HG03139 (cell line): Measurements from ENCODE around the gene OTUB1.
"Not testable (repeated sequence)": the region's sequence is repeated elsewhere in the genome, so short reads cannot be mapped to it uniquely, and the experiment has no call there.

ENCODE experiments used
- ATAC-seq: cut with Tn5 transposase; IDR thresholded peaks from one replicate; pipeline ENCODE4 v1.9.1; 2021; ENCODE audit not compliant: unreplicated experiment

OTUB1 gene

DNA sequence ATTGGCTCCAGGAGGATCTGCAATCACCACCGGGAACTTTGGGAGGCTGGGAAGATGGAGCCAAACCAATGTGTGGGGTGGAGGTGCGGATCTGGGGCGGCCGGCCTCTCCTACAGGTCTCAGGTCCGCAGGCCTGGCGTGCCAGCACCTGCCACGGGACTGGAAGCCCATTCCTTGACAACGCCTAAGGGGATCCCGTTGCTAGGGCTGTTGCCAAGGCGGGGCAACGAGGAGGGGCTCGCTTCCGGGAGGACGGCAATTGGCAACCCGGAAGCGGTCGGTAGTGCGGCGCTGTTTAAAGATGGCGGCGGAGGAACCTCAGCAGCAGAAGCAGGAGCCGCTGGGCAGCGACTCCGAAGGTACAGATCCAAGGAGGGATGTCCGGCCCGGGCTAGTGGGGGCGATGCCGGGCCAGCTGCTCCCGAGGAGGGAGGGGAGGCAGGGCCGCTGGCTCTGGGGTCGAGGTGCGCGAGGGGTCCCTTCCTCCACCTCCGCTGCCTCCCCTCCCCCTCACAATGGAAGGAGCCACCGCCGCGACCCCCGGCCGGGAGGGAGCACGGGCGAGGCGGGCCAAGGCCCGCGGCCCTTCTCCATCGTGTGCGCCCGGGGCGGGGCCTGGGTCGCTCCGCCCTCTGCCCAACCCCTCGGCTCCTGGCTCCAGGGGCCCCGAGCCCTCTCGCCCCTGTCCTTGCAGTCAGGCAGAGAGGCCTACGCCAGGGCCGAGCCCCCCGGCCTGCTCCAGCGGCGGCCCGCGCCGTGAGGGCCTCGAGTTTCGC lies at the start of gene OTUB1:
Gene OTUB1, plus strand, starts transcription at position 283 of the 776 bp plus-strand sequence. Its CDS starts 19 bp downstream, at position 302.
- ATAC-seq, result peak; percentile 87

GRCh38 chr11:63937713-63938478 lies 48.3 kb upstream of the OTUB1 start:
- peak; percentile 11 for ATAC-seq

GRCh38 chr11:63938479-63939396 lies 47.5 kb upstream of the OTUB1 start, which contains the start of gene NAA40:
NAA40 (plus strand) TSS chr11:63939002; CDS start chr11:63939097, 95 bp downstream.
- peak; percentile 90 for ATAC-seq

DNA sequence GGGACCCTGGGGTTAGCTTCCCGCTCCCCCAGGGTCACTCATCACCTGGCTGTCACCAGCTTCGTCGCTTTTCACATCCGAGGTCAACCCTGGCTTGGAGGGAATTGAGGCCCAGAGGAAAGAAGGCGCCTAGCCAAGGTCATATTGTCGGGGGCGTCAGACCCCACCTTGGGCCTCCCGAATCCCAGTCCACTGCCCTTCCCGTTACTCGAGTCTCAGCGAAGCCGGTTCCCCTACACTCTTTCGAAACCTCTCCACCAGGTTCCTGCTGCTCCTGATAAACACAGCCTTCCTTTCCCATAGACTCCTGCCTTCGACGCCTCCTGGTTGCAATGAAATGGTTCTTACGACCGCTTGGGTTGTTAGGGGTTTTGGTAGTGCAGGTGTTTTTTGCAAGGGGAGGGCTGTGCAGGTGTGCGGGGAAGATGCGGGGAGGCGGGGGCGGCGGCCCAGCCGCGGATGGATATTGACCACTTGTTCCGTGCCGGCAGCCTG lies 46.8 kb upstream of the OTUB1 start:
- ATAC-seq, result no peak

DNA sequence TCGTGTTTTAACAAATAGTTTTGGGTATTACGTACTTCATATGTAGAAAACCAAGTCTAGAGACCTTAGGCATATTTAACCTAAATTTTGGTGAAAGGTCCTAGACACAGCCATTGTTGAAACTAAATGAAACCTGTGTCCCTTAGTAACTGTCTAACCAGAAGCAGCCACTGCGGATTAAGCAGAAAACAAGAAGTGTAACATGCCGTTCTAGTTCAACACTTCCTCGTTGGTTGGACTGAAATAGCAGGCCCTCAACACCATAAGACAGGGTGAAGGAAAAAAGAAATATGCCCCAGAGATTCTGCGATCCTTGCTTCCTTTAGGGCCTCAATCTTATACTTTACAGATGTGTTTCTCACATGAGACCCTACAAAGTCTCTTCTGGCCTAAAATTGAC lies 45.5 kb upstream of the OTUB1 start:
- ATAC-seq, result no peak

DNA sequence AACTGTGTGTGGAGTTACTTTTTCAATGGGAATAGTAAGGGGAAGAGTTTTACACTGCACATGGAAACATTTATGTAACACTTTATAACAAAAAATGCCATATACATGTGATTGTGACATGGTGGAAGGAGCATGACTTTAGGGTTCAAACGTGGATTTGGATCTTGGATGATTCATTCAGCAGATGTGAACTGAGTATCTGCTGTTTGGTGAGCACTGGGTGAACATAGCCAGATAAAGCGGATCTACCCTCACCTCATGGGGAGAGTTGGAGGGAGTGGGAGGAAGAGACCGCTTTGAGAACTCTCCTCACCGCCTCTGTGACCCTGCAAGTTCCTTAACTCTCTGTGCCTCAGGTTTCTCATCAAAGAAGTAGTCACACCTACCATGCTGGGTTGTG lies 44.3 kb upstream of the OTUB1 start:
- ATAC-seq, result no peak

- ATAC-seq, result no peak
These were observed 43.4 kb upstream of the OTUB1 start for GRCh38 chr11:63942803-63943202.

DNA sequence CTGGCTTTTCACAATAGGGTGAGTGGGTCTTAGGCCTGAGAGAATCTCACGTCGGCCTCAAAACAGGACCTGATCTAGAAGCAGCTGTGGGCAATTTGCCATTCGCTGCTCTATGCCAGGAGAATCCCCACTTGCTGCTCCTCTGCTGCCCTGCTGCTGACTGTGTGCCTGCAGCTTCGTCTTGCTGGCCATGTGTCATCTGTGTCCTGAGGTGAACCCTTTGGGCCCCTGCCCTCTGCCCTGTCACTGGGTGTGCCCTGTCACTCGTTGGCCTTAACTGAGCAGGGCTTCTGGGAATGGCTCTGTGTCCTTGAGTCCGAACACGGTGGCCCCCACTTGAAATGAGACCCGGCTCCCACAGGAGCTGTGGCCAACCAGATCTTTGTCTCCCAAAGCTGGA lies 41.3 kb upstream of the OTUB1 start:
- ATAC-seq, result no peak

DNA sequence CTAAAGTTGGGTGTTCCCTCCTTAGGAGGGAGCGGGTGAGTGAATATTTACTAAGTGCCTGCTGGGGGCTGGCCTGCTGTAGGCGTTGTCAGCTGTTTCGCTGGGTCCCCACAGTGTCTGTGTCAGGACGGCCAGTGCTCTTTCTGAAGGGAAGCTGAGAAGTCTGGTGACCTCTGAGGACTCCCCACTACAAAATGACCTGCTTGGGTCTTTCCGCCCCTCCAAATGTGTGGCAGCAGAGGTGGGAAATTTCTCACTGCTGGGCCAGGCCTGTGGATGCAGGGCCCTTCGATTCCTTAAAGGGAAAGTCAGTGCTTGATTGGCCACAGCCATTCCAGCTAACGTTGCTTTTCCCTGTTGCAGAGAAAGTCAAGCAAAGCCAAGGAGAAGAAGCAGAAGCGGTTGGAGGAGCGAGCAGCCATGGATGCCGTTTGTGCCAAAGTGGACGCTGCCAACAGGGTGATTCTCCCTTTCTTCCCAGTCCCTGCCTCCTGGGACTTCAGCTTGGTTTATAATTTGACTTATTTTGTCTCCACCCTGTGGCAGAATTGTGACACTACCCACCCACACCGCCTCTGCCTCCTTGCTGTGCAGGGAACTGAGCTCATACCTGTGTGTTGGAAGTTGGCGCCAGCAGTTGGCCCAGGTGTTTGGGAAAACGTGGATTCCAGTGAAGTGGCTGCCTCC lies 40.6 kb upstream of the OTUB1 start:
- ATAC-seq, result no peak

- no peak for ATAC-seq
These were observed 34.3 kb upstream of the OTUB1 start for GRCh38 chr11:63951779-63952536.

GRCh38 chr11:63952570-63952969 lies 33.7 kb upstream of the OTUB1 start:
- ATAC-seq, result no peak

DNA sequence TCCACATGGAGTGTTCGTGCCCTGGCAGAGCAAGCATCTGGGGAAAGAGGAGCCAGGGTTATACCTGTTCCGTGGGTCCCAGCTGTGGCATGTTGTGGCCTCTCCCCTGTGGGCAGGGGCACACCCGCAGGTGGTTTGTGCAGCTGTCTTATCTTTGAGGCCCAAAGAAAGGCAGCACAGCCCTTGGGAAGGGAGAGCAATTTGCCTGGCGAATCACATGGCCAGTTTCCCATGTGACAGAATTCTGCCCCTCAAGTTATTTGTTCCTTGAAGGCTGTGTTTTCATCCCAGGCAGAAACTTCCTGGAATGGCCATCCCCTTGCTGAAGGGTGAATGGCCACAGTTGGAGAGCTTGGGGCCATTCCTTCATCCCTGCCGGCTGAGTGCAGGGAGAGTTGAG lies 28.2 kb upstream of the OTUB1 start:
- no peak for ATAC-seq

DNA sequence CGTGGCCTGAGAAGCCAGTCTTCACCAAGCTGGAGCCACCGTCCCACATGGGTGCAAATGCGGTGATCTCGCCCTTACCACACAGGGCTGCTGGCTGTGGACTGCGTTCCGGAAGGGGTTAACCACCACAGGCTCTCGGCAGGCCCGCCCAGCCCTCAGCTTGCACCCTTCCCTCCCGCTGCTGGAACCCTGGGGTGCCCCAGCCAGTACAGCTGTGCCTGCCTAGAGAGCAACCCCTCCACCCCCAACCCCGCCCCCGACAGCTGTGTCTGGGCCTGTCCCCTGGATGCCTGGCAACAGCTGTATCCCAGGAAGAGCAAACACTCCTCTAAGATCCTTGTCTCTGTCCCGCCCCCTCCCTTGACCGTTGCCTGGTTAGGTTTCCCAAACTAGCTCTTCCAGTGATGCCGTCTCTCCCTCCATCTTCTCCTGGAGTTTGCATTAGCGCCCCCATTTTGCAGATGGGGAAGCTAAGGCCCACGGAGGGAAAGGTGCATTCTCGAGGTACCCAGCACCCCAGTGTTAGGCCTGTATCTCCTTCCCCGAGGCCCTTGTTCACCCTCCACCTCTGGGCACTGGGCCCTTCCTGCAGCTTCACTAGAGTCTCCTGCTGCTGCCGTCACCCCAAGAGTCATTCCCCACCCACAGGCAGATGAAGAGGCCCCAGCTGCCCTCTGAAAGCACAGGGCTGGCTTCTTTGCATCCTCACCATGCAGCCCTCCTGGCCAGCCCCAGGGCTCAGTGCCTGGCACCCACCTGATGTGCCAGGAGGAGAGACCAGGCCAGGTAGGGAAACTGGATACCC lies 24.4 kb upstream of the OTUB1 start:
- no peak for ATAC-seq

- not testable (repeated sequence) for ATAC-seq
These were observed 22.3 kb upstream of the OTUB1 start for GRCh38 chr11:63963895-63964294.

- ATAC-seq, result no peak
These were observed 19.8 kb upstream of the OTUB1 start for GRCh38 chr11:63966444-63966843.

- no peak for ATAC-seq
These were observed 16.8 kb upstream of the OTUB1 start for GRCh38 chr11:63969461-63969860.

GRCh38 chr11:63970902-63971301 lies 15.3 kb upstream of the OTUB1 start:
- no peak for ATAC-seq

GRCh38 chr11:63973912-63974258 lies 12.4 kb upstream of the OTUB1 start:
- ATAC-seq, result not testable (repeated sequence)
